Nephron progenitor cell (in vitro differentiated cells): ENCODE results near the gene ITGB3.
A peak's percentile ranks its signal among the peaks of the same experiment; 100 is the strongest.

Source experiments
- DNase-seq: peaks from one replicate; pipeline ENCODE4 v3.0.0; 2021
- H3K27ac Mint-ChIP-seq: 2 replicates; pipeline ENCODE4 v1.8.0; 2021; ENCODE audit warnings: mild to moderate bottlenecking, moderate library complexity, mixed read lengths
- H3K27me3 Mint-ChIP-seq: 2 replicates; pipeline ENCODE4 v1.8.0; 2021; ENCODE audit warnings: mild to moderate bottlenecking, low read depth, mixed read lengths; ENCODE audit not compliant: poor library complexity
- H3K36me3 Mint-ChIP-seq: 2 replicates; pipeline ENCODE4 v1.8.0; 2021; ENCODE audit warnings: low read depth, mixed read lengths
- H3K4me1 Mint-ChIP-seq: 2 replicates; pipeline ENCODE4 v1.8.0; 2021; ENCODE audit warnings: mixed read lengths
- H3K4me3 Mint-ChIP-seq: 2 replicates; pipeline ENCODE4 v1.8.0; 2021; ENCODE audit warnings: mild to moderate bottlenecking, moderate library complexity, mixed read lengths
- H3K9me3 Mint-ChIP-seq: 2 replicates; pipeline ENCODE4 v1.8.0; 2021; ENCODE audit warnings: mild to moderate bottlenecking, moderate library complexity, mixed read lengths
- CTCF ChIP-seq: fragments of 200-600 bp; sonication (generic); IDR thresholded peaks from 2 replicates; pipeline ENCODE4 v1.5.0; 2021; ENCODE audit warnings: antibody characterized with exemption

Gene ITGB3

GRCh38 chr17:47316311-47316710 is 62.7 kb downstream of the ITGB3 start:
- H3K4me3 Mint-ChIP-seq: no peak overlapping the region
- DNase-seq: no peak
- H3K4me1 Mint-ChIP-seq: peaks cover 10% of the 10 kb centered on the region
- H3K27ac Mint-ChIP-seq: no peak overlapping the region
- peaks cover 18% of the 10 kb centered on the region for H3K27me3 Mint-ChIP-seq
- H3K36me3 Mint-ChIP-seq: peaks cover 5% of the 10 kb centered on the region
- no peak for TF ChIP-seq CTCF
- peaks cover 22% of the 10 kb centered on the region for H3K9me3 Mint-ChIP-seq

- no peak overlapping the region for H3K4me3 Mint-ChIP-seq
- peaks cover 10% of the 10 kb centered on the region for H3K4me1 Mint-ChIP-seq
- H3K9me3 Mint-ChIP-seq: peaks cover 29% of the 10 kb centered on the region
- no peak overlapping the region for H3K27ac Mint-ChIP-seq
- no peak for DNase-seq
- no peak for TF ChIP-seq CTCF
- peaks cover 19% of the 10 kb centered on the region for H3K27me3 Mint-ChIP-seq
- peaks cover 6% of the 10 kb centered on the region for H3K36me3 Mint-ChIP-seq
These were observed 63.5 kb downstream of the ITGB3 start for GRCh38 chr17:47317119-47317518.

GRCh38 chr17:47318197-47318918 is 64.7 kb downstream of the ITGB3 start:
- Mint-ChIP-seq H3K27me3 (peaks cover 23% of the 10 kb centered on the region), H3K27ac (no peak overlapping the region), H3K4me3 (no peak overlapping the region), H3K4me1 (peaks cover 19% of the 10 kb centered on the region), H3K9me3 (peaks cover 35% of the 10 kb centered on the region), H3K36me3 (peaks cover 6% of the 10 kb centered on the region)
- no peak for TF ChIP-seq CTCF
- DNase-seq: no peak

- Mint-ChIP-seq H3K4me3 (no peak overlapping the region), H3K9me3 (peaks cover 49% of the 10 kb centered on the region), H3K36me3 (peaks cover 12% of the 10 kb centered on the region), H3K4me1 (peaks cover 21% of the 10 kb centered on the region), H3K27me3 (peaks cover 36% of the 10 kb centered on the region), H3K27ac (no peak overlapping the region)
- no peak for TF ChIP-seq CTCF
- no peak for DNase-seq
These were observed 67.4 kb downstream of the ITGB3 start for GRCh38 chr17:47320879-47321502.

GRCh38 chr17:47323382-47324223 is 70.0 kb downstream of the ITGB3 start, which contains the start of gene EFCAB13:
Gene EFCAB13 (plus strand): TSS chr17:47323955. CDS start chr17:47328354, 4,399 bp downstream.
- peak; percentile 89 for DNase-seq
- H3K27me3 Mint-ChIP-seq: peaks cover 36% of the 10 kb centered on the region
- peaks cover 21% of the 10 kb centered on the region for H3K4me1 Mint-ChIP-seq
- peaks cover 49% of the 10 kb centered on the region for H3K9me3 Mint-ChIP-seq
- peak within 1 kb of the TSS; percentile 47 for H3K27ac Mint-ChIP-seq
- TF ChIP-seq CTCF: peak; percentile 20
- H3K36me3 Mint-ChIP-seq: peaks cover 12% of the 10 kb centered on the region
- H3K4me3 Mint-ChIP-seq: peak within 1 kb of the TSS; percentile 90
